Stimulated activated CD4-positive, alpha-beta T cell treated with anti-CD3 and anti-CD28 coated beads, TNF-alpha, amount 100 ng/mL, for 1 hour (primary cell): ENCODE measurements around the gene ARHGAP10.

Experiments
- DNase-seq, 3 donors: peaks; one replicate each; pipeline ENCODE4 v3.0.0-alpha.2; 2020; ENCODE audit warnings: low read depth in 3 of 3, low spot score in 1 of 3

Gene ARHGAP10

DNA sequence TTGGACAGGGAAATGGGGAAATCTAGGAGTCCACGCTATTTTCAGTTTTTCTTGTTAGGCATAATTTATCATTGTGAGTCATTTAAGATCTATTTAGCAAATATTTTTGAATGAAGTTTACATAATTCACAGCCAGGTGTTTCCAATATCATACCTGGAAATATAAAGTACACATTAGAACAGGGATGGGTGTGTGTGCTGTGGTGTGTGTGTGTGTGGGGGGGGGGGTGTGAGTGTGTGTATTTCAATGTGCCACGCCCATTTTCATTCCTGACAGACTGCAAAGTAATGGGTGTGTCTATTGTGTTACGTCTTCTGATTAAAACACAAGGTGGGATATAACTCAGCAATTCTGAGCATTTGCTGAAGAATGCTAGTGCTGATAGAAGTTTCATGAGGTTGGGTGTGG is 33.2 kb downstream of the ARHGAP10 start:
- DNase-seq, result no peak

DNA sequence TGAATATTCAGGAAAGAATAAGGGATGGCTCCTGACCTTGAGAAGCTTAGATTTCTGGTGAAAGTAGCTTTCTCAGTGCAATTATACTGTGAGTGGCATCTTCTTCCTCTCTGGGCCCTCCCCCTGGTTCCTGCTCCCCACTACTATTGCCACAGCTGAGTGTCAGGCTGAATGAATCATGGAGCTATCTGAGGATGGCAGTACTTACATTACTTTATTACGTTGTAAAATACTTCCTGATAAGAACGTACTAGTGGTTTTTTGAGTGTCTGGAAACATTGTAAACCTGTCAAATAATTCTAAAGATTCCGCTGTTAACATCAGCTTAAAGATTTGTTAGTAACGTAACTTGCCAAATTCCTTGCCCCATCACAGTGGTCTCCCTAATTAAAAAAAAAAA is 36.2 kb downstream of the ARHGAP10 start:
- no peak for DNase-seq

- DNase-seq, result no peak
Observed at GRCh38 chr4:147769386-147769785, 37.5 kb downstream of the ARHGAP10 start.

DNA sequence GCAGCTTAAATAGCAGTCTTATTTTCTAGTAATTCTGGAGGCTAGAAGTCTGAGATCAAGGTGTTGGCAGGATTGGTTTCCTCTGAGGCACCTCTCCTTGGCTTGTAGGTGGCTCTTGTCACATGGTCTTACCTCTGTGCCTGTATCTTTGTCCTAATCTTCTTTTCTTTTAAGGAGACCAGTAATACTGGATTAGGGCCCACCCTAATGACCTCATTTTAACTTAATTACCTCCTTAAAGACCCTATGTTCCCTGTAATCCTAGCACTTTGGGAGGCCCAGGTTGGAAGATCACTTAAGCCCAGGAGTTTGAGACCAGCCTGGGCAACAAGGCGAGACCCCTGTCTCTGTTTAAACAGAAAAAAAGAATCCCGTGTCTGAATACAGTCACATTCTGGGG is 38.9 kb downstream of the ARHGAP10 start:
- no peak for DNase-seq

GRCh38 chr4:147772056-147772455 is 40.2 kb downstream of the ARHGAP10 start:
- DNase-seq, result no peak

DNA sequence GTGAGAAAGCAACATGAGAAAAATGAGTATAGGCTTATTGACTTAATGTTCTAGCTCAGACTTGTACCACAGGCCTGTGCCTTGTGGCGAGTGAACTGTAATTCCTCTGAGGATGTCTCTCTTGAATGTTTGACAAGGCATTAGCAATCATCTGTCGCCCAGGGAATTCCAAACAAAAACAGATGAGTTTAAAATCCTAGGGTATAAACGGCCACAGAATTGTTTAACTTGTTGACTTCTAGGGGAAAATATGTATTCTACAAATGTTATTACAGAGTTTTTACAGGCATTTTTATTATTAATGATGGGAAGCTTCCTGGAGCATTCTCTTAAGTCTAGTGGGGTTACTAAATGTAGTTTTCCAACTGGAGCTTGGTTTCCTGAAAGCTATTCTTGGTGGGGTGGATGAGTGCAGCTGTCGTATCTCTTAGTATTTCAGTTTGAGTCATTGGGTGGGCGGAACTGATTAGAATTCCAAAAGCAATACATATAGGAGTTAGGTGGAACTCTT is 40.6 kb downstream of the ARHGAP10 start:
- DNase-seq, result no peak

GRCh38 chr4:147773261-147774184 is 41.6 kb downstream of the ARHGAP10 start:
- no peak for DNase-seq

DNA sequence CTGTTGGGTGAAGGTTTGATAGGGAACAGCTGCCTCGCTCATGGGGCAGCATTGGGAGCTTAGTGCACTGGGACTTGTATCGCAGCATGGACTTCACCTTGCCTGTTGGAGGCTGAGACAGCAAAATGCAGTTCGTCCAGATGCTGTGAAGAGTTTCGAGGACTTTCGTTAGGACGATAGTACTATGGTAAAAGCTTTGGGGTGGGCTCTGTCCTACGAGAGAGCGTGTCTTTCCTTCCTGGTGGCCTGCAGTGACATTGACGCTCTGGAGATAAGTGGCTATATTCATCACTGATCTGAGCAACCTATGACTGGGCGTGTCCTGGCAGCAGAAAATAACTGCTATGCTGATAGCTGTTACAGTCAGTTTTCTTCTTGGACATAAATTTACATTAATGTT is 44.8 kb downstream of the ARHGAP10 start:
- DNase-seq, result no peak

- no peak for DNase-seq
Observed at GRCh38 chr4:147777456-147778091, 45.7 kb downstream of the ARHGAP10 start.

GRCh38 chr4:147778942-147779341 is 47.1 kb downstream of the ARHGAP10 start:
- no peak for DNase-seq

DNA sequence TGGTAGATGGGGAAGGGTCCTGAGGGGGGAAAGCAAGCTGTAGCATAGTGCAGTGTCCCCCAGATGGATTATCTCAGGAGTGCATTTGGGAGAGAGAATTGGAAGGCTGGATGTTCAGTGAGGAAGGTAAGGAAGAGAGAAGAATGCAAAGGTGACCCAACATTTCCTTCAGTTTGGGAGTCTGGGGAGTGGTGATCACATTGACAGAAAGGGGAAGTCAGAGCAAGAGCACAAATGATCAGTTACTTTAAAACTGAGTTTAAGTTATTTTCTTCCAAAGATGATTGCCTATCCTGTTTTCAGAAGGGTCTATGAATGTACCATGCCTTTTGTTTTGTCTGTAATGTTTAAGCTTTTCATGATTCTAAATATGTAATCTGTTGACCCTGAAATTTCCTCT is 47.6 kb downstream of the ARHGAP10 start:
- DNase-seq, result no peak

- no peak for DNase-seq
Observed at GRCh38 chr4:147780137-147780777, 48.4 kb downstream of the ARHGAP10 start.

GRCh38 chr4:147782087-147782781 is 50.3 kb downstream of the ARHGAP10 start:
- DNase-seq, result no peak

- DNase-seq, result no peak
Observed at GRCh38 chr4:147785129-147785528, 53.2 kb downstream of the ARHGAP10 start.

DNA sequence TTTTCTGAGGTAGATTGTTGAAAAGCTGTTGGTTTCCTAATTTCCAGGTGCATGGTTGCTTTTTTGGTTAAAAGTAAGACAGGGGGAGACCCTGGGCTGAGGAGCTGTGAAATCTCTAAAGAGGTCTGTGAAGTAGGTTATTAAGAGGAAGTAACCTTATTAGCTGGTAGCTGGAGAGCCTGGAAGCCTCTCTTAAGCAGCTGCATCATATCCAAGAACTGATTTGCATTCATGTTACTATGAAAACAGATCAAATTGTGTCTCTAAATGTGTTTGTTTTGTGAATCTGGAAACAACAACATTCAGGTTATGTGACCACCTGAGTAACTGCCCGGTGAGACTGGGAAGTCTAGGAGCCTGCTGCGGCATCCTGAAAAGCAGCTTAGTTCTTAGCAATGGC is 54.1 kb downstream of the ARHGAP10 start:
- DNase-seq, result no peak

DNA sequence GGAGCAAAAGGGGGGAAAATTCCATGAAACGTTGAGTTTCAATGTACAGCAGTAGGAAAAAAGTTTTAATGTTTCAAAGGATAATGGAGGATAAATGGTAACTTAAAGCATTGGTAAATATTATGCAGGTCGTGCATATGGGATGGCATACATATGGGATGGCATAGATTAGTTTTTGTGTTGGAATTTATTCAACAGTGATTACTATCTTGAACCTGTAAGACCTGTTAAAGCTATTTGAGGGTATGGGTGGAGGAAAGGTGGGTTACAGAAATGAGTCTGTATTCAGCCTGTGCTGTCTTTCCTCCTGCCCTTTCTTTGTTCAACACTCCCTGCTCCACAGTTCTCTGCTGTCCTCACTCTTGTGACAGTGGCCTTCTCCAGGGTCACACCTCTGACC is 54.6 kb downstream of the ARHGAP10 start:
- DNase-seq, result no peak

DNA sequence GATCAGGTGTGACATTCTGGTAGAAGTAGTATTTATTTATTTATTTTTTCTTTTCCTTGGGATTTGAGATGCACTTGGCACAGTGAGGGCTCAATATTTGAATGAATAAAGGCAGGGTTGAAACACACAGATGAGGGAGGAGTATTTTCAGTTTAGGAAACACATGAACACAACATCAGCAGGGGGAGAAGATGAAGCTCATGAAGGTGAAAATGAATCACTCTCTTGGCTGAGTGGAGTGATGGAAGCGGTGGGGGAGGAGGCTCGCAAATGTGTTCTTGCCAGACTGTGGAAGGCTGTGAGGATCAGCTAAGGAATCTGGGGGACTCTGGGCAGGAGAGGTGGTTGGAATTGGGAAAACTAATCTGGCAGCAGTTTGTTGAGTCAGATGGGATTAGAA is 55.3 kb downstream of the ARHGAP10 start:
- no peak for DNase-seq

DNA sequence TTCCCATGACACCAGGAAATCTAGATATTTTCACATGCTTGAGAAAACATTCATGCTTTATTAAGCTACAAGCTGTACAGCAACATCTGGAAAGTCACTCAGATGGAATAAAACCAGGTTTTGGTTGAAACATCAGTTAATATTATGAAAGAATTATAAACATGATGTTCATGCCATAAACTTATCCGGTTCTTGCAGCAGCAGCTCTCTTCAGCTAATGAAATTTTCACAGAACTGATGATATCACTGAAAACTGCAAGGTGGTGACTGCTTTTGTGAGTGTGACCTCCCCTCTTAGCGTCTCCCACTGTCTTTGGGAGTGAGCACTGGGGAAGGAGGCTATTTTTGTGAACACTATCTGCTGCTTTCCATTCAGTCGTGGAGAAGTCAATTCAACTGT is 56.9 kb downstream of the ARHGAP10 start:
- no peak for DNase-seq

DNA sequence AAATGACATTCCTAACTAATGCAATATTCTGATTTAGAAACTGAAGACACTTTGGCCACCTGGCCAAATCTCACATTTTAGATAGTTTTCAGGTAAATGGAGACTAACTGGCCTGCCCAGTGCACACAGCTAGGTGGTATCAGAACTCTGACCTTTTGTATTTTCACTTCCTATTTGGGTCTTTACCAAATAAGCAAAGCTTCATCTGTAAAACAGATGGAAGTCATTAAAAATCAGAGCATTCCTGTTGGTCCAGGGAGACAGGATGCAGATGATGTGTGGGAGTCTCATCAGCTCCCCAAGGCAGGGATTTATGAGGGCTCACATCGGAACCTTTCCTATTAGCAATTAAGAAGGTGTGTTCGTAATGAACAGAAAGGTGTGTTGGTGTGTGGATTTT is 57.7 kb downstream of the ARHGAP10 start:
- DNase-seq, result no peak

DNA sequence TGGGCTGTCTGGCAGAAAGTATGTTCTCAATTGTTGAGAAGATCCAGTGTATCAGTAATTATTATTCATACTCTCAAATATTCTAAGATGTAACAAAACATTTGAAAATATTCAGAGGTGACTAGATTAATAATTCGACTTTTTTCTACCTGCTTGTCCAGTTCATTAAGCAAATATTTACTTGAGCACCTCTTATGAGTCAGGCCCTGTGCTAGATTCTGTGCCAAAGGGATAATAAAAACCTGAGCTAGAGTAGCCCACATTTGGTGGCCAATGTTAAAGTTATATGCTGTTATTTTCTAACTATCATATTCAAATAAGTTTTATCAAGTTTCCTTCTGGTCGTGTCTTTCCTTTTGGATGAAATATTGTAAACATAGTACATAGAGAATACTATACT is 58.5 kb downstream of the ARHGAP10 start:
- DNase-seq, result no peak

DNA sequence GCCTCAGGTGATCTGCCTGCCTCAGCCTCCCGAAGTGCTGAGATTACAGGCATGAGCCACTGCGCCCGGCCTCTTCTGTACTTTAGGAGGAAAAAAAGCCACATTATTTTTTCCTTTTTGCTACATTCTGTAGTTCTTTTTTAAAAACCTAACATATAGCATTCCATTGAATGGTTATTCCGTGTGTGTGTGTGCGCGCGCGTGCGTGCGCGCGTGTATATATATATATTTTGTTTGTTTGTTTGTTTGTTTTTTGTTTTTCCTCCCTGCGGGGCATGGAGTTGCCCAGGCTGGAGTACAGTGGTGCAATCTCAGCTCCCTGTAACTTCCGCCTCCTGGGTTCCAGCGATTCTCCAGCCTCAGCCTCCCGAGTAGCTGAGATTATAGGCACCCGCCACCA is 59.5 kb downstream of the ARHGAP10 start:
- no peak for DNase-seq
